Suprapubic skin (tissue), 4 donors: ENCODE results near the gene MICAL2.

Experiments
- CTCF ChIP-seq, 2 donors: fragments of 200-600 bp in 1 of 2; fragments of 450-650 bp in 1 of 2; sonication (generic) in 1 of 2; IDR thresholded peaks; one replicate each; pipeline ENCODE4 v1.5.1; 2016 to 2019; ENCODE audit warnings: antibody characterized with exemption in 2 of 2, mild to moderate bottlenecking in 1 of 2, moderate library complexity in 1 of 2
- EP300 ChIP-seq: sonication (generic); formaldehyde crosslinking; IDR thresholded peaks from one replicate; pipeline ENCODE4 v1.6.1; 2017; ENCODE audit warnings: antibody characterized with exemption
- POLR2AphosphoS5 ChIP-seq, 3 donors: sonication (generic); formaldehyde crosslinking; IDR thresholded peaks; one replicate each; pipeline ENCODE4 v1.6.1; 2017; ENCODE audit warnings: antibody characterized with exemption in 3 of 3

- TF ChIP-seq CTCF (IDR thresholded peaks at IDR 0.05) (no peak), EP300 (no peak), POLR2AphosphoS5 (IDR thresholded peaks at IDR 0.05) (no peak)
Measured at GRCh38 chr11:12272821-12273617, 162.6 kb downstream of the MICAL2 start.
